ENCODE measurements around the gene IRX4. TPM values are rescaled to one million over a fixed set of nuclear protein-coding genes. Genes with fewer than 3 reads are reported as not detected.

IRX4 gene
- total RNA-seq, 1 donor from 2014 or later = 18.6 TPM

GRCh38 chr5:1886846-1887587, 4.3 kb upstream of the IRX4 start:
- intact Hi-C loops (cut with micrococcal nuclease) = no loop called here
- TF ChIP-seq CTCF (IDR thresholded peaks at IDR 0.05; ENCODE audit: borderline replicate concordance) = peak; percentile 32
- peaks cover 97% of the 10 kb centered on the region for H3K27me3 ChIP-seq (ENCODE audit: low read depth)

GRCh38 chr5:1885868-1886845, 3.4 kb upstream of the IRX4 start:
- Histone ChIP-seq H3K27me3 (ENCODE audit: low read depth) (peaks cover 98% of the 10 kb centered on the region), H3K9me3 (replicated peaks) (no peaks in the 10 kb centered on the region), H3K36me3 (no peaks in the 10 kb centered on the region), H3K4me3 (peak overlapping the region; percentile 71), H3K27ac (replicated peaks) (peak overlapping the region; percentile 84), H3K4me1 (peaks cover 44% of the 10 kb centered on the region)
- intact Hi-C loops (cut with micrococcal nuclease) = no loop called here
- TF ChIP-seq CTCF (IDR thresholded peaks at IDR 0.05; ENCODE audit: borderline replicate concordance) = no peak
- DNase-seq = no peak

More at GRCh38 chr5:1886846-1887587, 4.3 kb upstream of the IRX4 start:
- DNase-seq = no peak
- no peaks in the 10 kb centered on the region for H3K9me3 ChIP-seq (replicated peaks)
- H3K4me1 ChIP-seq = peaks cover 40% of the 10 kb centered on the region
- peak overlapping the region; percentile 84 for H3K27ac ChIP-seq (replicated peaks)
- peak overlapping the region; percentile 71 for H3K4me3 ChIP-seq
- H3K36me3 ChIP-seq = no peaks in the 10 kb centered on the region

GRCh38 chr5:1885404-1885755, 2.7 kb upstream of the IRX4 start:
- Histone ChIP-seq H3K27ac (replicated peaks) (peak overlapping the region; percentile 84), H3K4me3 (peak overlapping the region; percentile 71)

GRCh38 chr5:1884678-1885403, 2.1 kb upstream of the IRX4 start:
- no peak for DNase-seq
- peaks cover 44% of the 10 kb centered on the region for H3K4me1 ChIP-seq
- intact Hi-C loops (cut with micrococcal nuclease) = no loop called here
- no peak for TF ChIP-seq CTCF (IDR thresholded peaks at IDR 0.05; ENCODE audit: borderline replicate concordance)
- H3K36me3 ChIP-seq = peaks cover under 1% of the 10 kb centered on the region
- H3K9me3 ChIP-seq (replicated peaks) = no peaks in the 10 kb centered on the region
- H3K27me3 ChIP-seq (ENCODE audit: low read depth) = peaks cover 99% of the 10 kb centered on the region
- H3K27ac ChIP-seq (replicated peaks) = peak overlapping the region; percentile 84
- H3K4me3 ChIP-seq = peak overlapping the region; percentile 71

More at GRCh38 chr5:1885404-1885755, 2.7 kb upstream of the IRX4 start:
- no peaks in the 10 kb centered on the region for H3K9me3 ChIP-seq (replicated peaks)
- intact Hi-C loops (cut with micrococcal nuclease) = no loop called here
- TF ChIP-seq CTCF (IDR thresholded peaks at IDR 0.05; ENCODE audit: borderline replicate concordance) = no peak
- DNase-seq = peak; percentile 13
- H3K36me3 ChIP-seq = no peaks in the 10 kb centered on the region
- H3K4me1 ChIP-seq = peaks cover 44% of the 10 kb centered on the region
- peaks cover 99% of the 10 kb centered on the region for H3K27me3 ChIP-seq (ENCODE audit: low read depth)
